WTC11 (cell line): Measurements from ENCODE around the gene SEPTIN8. TPM values are rescaled to one million over a fixed set of nuclear protein-coding genes. Genes with fewer than 3 reads are reported as not detected.

ENCODE experiments used
- ATAC-seq: fragments of 200-7000 bp; cut with Tn5 transposase; 2 replicates; pipeline ENCODE4 v1.10.0; 2021; ENCODE audit warnings: mild to moderate bottlenecking, moderate library complexity
- CTCF ChIA-PET: fragments of 300-600 bp; sonication (Branson Sonifier 250); formaldehyde crosslinking; loops from one replicate; lab custom pipeline; 2021; ENCODE audit warnings: antibody characterized with exemption; lab: Charles Lee
- POLR2A ChIA-PET: fragments of 350-600 bp; sonication (Branson Sonifier 250); formaldehyde crosslinking; loops from one replicate; lab custom pipeline; 2021; ENCODE audit warnings: antibody characterized with exemption; lab: Charles Lee
- DNase-seq: peaks from one replicate; pipeline ENCODE4 v3.0.0; 2021; ENCODE audit warnings: low spot score
- H3K27ac Mint-ChIP-seq: 2 replicates; pipeline ENCODE4 v1.8.0; 2021; ENCODE audit warnings: mixed read lengths
- H3K27me3 Mint-ChIP-seq: 2 replicates; pipeline ENCODE4 v1.8.0; 2021; ENCODE audit warnings: low read depth, mild to moderate bottlenecking, moderate library complexity, mixed read lengths
- H3K36me3 Mint-ChIP-seq: 2 replicates; pipeline ENCODE4 v1.8.0; 2021; ENCODE audit warnings: mixed read lengths
- H3K4me1 Mint-ChIP-seq: 2 replicates; pipeline ENCODE4 v1.8.0; 2022; ENCODE audit warnings: mixed read lengths
- H3K4me3 Mint-ChIP-seq: 2 replicates; pipeline ENCODE4 v1.8.0; 2021; ENCODE audit warnings: mild to moderate bottlenecking, moderate library complexity, mixed read lengths
- H3K9me3 Mint-ChIP-seq: 2 replicates; pipeline ENCODE4 v1.8.0; 2021; ENCODE audit warnings: mixed read lengths
- AR ChIP-seq: fragments of 250-450 bp; sonication (Bioruptor Pico); IDR thresholded peaks from 2 replicates; pipeline ENCODE4 v1.9.0; 2021; ENCODE audit warnings: mild to moderate bottlenecking
- ATF1 ChIP-seq: sonication (generic); formaldehyde crosslinking; IDR thresholded peaks from 2 replicates; pipeline ENCODE4 v1.8.1; 2023; ENCODE audit warnings: mild to moderate bottlenecking, moderate library complexity, missing genetic modification reagents
- CTCF ChIP-seq: fragments of 200-600 bp; IDR thresholded peaks from 2 replicates; pipeline ENCODE4 v1.8.0; 2022; ENCODE audit warnings: antibody characterized with exemption
- EMX1 ChIP-seq: fragments of 250-450 bp; sonication (Bioruptor Pico); IDR thresholded peaks from 2 replicates; pipeline ENCODE4 v1.8.0; 2021; ENCODE audit warnings: mild to moderate bottlenecking
- ETV6 ChIP-seq: sonication (generic); formaldehyde crosslinking; IDR thresholded peaks from 2 replicates; pipeline ENCODE4 v1.8.1; 2022; ENCODE audit warnings: mild to moderate bottlenecking, missing genetic modification reagents
- FOXK1 ChIP-seq: sonication (generic); formaldehyde crosslinking; IDR thresholded peaks from 2 replicates; pipeline ENCODE4 v1.8.0; 2022; ENCODE audit warnings: mild to moderate bottlenecking, moderate library complexity, missing genetic modification reagents
- FOXP4 ChIP-seq: sonication (generic); formaldehyde crosslinking; IDR thresholded peaks from 2 replicates; pipeline ENCODE4 v1.8.0; 2022; ENCODE audit warnings: mild to moderate bottlenecking, missing genetic modification reagents
- HMGA2 ChIP-seq: fragments of 250-450 bp; sonication (Bioruptor Pico); IDR thresholded peaks from 2 replicates; pipeline ENCODE4 v1.4.0; 2021; ENCODE audit warnings: mild to moderate bottlenecking, moderate library complexity
- JAZF1 ChIP-seq: fragments of 250-450 bp; sonication (Bioruptor Pico); IDR thresholded peaks from 2 replicates; pipeline ENCODE4 v1.9.0; 2021; ENCODE audit warnings: moderate library complexity, mild to moderate bottlenecking, inconsistent platforms
- MXD4 ChIP-seq: fragments of 250-450 bp; sonication (Bioruptor Pico); IDR thresholded peaks from 2 replicates; pipeline ENCODE4 v1.8.0; 2021; ENCODE audit warnings: mild to moderate bottlenecking, moderate library complexity, borderline replicate concordance
- MYBL2 ChIP-seq: sonication (generic); formaldehyde crosslinking; IDR thresholded peaks from 2 replicates; pipeline ENCODE4 v1.8.1; 2023; ENCODE audit warnings: mild to moderate bottlenecking, moderate library complexity, missing genetic modification reagents
- NFE2L1 ChIP-seq: sonication (generic); formaldehyde crosslinking; IDR thresholded peaks from 2 replicates; pipeline ENCODE4 v1.8.1; 2023; ENCODE audit warnings: missing genetic modification reagents
- OVOL2 ChIP-seq: fragments of 250-450 bp; sonication (Bioruptor Pico); IDR thresholded peaks from 2 replicates; pipeline ENCODE4 v1.9.0; 2021; ENCODE audit warnings: mild to moderate bottlenecking, borderline replicate concordance
- PRRX2 ChIP-seq: fragments of 250-450 bp; sonication (Bioruptor Pico); IDR thresholded peaks from 2 replicates; pipeline ENCODE4 v1.8.0; 2021; ENCODE audit warnings: mild to moderate bottlenecking
- SMAD3 ChIP-seq: sonication (generic); formaldehyde crosslinking; IDR thresholded peaks from 2 replicates; pipeline ENCODE4 v1.8.0; 2022; ENCODE audit warnings: missing genetic modification reagents, mild to moderate bottlenecking, borderline replicate concordance
- SMAD4 ChIP-seq: sonication (generic); formaldehyde crosslinking; IDR thresholded peaks from 2 replicates; pipeline ENCODE4 v1.8.0; 2022; ENCODE audit warnings: mild to moderate bottlenecking, missing genetic modification reagents
- SOX15 ChIP-seq: fragments of 250-450 bp; sonication (Bioruptor Pico); IDR thresholded peaks from 2 replicates; pipeline ENCODE4 v1.9.0; 2021; ENCODE audit warnings: mild to moderate bottlenecking
- SP1 ChIP-seq: sonication (generic); formaldehyde crosslinking; conservative IDR thresholded peaks from 2 replicates; pipeline ENCODE4 v1.8.1; 2022; ENCODE audit warnings: missing genetic modification reagents
- ZNF416 ChIP-seq: fragments of 250-450 bp; sonication (Bioruptor Pico); IDR thresholded peaks from 2 replicates; pipeline ENCODE4 v1.9.0; 2021; ENCODE audit warnings: mild to moderate bottlenecking, inconsistent platforms
- ZNF423 ChIP-seq: fragments of 250-450 bp; sonication (Bioruptor Pico); IDR thresholded peaks from 2 replicates; pipeline ENCODE4 v2.1.2; 2022; ENCODE audit warnings: mild to moderate bottlenecking, moderate library complexity
- total RNA-seq: library from RNA; stranded (reverse); gene quantifications from 3 replicates; pipeline ENCODE4 v1.2.3, GENCODE V29; 2021
- TF ChIP-seq, protein P1 (sequence below): sonication (generic); formaldehyde crosslinking; IDR thresholded peaks from 2 replicates; pipeline ENCODE4 v1.8.1; 2023; ENCODE audit warnings: mild to moderate bottlenecking, moderate library complexity, missing genetic modification reagents
- TF ChIP-seq, protein P2 (sequence below): sonication (generic); formaldehyde crosslinking; IDR thresholded peaks from 2 replicates; pipeline ENCODE4 v1.8.0; 2023; ENCODE audit warnings: missing genetic modification reagents
- TF ChIP-seq, protein P3 (sequence below): fragments of 250-450 bp; sonication (Bioruptor Pico); IDR thresholded peaks from 2 replicates; pipeline ENCODE4 v2.1.2; 2022; ENCODE audit warnings: mild to moderate bottlenecking, moderate library complexity

The SEPTIN8 gene
- total RNA-seq, 1 experiment from 2014 or later, result 35.8 TPM

DNA sequence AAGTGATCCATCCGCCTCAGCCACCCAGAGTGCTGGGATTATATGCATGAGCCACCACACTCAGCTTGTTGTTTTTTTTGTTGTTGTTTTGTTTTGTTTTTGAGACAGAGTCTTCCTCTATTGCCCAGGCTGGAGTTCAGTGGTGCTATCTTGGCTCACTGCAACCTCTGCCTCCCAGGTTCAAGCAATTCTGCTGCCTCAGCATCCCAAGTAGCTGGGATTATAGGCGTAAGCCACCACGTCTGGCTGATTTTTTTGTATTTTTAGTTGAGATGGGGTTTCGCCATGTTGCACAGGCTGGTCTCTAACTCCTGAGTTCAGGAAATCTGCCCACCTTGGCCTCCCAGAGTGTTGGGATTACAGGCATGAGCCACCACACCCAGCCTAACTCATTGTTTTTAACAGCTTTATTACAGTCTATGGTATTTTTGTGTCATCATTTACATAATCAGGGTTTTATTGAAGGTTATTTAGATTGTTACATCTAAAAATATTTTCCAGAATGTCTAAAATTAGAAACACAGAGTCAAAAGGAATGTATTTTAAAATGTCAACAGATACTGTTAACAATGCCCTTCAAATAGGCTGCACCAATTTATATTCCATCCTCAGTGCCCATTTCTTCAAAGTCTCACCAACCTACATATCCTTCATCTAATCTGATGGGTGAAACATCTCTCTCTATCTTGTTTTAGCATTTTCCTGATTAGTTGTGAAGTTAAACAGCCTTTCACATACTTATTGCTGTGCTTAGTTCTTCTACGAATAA, 58.3 kb downstream of the SEPTIN8 start:
- CTCF ChIA-PET, result no interaction called here
- no peaks in the 10 kb centered on the region for H3K36me3 Mint-ChIP-seq
- no peak overlapping the region for H3K27ac Mint-ChIP-seq
- no peak overlapping the region for H3K4me3 Mint-ChIP-seq
- H3K4me1 Mint-ChIP-seq, result no peaks in the 10 kb centered on the region
- no peaks in the 10 kb centered on the region for H3K9me3 Mint-ChIP-seq
- ATAC-seq (no peak), DNase-seq (no peak)
- POLR2A ChIA-PET, result interaction anchor here (0.5 kb wide), 1 partner anchor 71 kb away, joined by 3 read pairs; no protein-coding TSS in a partner anchor
- no peak for TF ChIP-seq SOX15 (CRISPR knock-in tag)
- TF ChIP-seq EMX1, result no peak
- no peak for TF ChIP-seq ETV6 (CRISPR knock-in tag)
- no peak for TF ChIP-seq FOXK1 (CRISPR knock-in tag)
- TF ChIP-seq, protein P1, sequence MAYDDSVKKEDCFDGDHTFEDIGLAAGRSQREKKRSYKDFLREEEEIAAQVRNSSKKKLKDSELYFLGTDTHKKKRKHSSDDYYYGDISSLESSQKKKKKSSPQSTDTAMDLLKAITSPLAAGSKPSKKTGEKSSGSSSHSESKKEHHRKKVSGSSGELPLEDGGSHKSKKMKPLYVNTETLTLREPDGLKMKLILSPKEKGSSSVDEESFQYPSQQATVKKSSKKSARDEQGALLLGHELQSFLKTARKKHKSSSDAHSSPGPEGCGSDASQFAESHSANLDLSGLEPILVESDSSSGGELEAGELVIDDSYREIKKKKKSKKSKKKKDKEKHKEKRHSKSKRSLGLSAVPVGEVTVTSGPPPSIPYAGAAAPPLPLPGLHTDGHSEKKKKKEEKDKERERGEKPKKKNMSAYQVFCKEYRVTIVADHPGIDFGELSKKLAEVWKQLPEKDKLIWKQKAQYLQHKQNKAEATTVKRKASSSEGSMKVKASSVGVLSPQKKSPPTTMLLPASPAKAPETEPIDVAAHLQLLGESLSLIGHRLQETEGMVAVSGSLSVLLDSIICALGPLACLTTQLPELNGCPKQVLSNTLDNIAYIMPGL, result no peak
- TF ChIP-seq SMAD4 (CRISPR knock-in tag), result no peak
- no peak for TF ChIP-seq HMGA2 (CRISPR knock-in tag)
- no peak for TF ChIP-seq JAZF1 (CRISPR knock-in tag)
- TF ChIP-seq CTCF, result no peak
- TF ChIP-seq ZNF423 (CRISPR knock-in tag), result no peak
- TF ChIP-seq AR (CRISPR knock-in tag), result no peak
- TF ChIP-seq ZNF416, result no peak
- TF ChIP-seq, protein P2, sequence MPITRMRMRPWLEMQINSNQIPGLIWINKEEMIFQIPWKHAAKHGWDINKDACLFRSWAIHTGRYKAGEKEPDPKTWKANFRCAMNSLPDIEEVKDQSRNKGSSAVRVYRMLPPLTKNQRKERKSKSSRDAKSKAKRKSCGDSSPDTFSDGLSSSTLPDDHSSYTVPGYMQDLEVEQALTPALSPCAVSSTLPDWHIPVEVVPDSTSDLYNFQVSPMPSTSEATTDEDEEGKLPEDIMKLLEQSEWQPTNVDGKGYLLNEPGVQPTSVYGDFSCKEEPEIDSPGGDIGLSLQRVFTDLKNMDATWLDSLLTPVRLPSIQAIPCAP (CRISPR knock-in tag), result no peak
- no peak for TF ChIP-seq NFE2L1
- no peak for TF ChIP-seq SP1 (CRISPR knock-in tag)
- TF ChIP-seq SMAD3, result no peak
- no peak for TF ChIP-seq PRRX2 (CRISPR knock-in tag)
- H3K27me3 Mint-ChIP-seq, result no peaks in the 10 kb centered on the region

DNA sequence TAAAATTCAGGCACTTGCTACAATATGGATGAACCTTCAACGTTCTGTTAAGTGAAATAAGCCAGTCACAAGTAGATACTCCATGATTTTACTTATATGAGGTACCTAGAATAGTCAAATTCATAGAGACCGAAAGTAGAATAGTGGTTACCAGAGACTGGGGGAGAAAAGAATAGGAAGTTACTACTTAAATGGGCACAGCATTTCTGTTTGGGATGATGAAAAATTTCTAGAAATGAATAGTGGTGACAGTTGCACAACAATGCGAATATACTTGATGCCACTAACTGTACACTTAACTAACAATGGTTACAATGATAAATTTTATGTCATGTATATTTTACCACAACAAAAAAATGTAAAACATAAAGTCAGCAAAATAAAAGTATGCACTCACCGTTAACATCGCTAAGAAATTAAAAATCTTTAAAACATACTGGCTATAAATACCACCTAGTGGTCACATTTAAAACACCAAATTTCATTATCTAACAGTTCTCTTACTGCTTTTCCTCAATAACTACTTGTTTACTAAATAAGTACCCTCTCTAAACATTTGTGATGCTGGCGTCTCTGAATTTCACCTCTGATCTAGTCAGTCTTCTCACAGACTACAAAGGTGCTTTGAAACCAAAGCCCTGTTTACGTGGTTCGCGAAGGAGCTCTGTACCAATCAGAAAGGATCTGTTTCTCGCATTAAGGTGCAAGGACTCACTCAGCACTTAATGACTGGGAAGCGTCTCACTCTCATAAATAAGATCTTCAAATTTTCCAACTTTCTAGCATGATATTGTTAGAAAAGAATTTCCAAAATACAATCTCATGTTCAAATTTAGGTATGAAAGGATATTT, 62.4 kb downstream of the SEPTIN8 start:
- CTCF ChIA-PET, result interaction anchor here (0.6 to 1.8 kb wide), 7 partner anchors 14 to 188 kb away, joined by 3 to 7 read pairs (median 4); partner anchors contain the start of gene KIF3A
- H3K9me3 Mint-ChIP-seq, result no peaks in the 10 kb centered on the region
- H3K27ac Mint-ChIP-seq, result no peak overlapping the region
- POLR2A ChIA-PET, result no interaction called here
- H3K4me3 Mint-ChIP-seq, result no peak overlapping the region
- ATAC-seq, result no peak
- H3K27me3 Mint-ChIP-seq, result no peaks in the 10 kb centered on the region
- no peaks in the 10 kb centered on the region for H3K4me1 Mint-ChIP-seq
- no peak for DNase-seq
- no peaks in the 10 kb centered on the region for H3K36me3 Mint-ChIP-seq
- TF ChIP-seq, protein P3, sequence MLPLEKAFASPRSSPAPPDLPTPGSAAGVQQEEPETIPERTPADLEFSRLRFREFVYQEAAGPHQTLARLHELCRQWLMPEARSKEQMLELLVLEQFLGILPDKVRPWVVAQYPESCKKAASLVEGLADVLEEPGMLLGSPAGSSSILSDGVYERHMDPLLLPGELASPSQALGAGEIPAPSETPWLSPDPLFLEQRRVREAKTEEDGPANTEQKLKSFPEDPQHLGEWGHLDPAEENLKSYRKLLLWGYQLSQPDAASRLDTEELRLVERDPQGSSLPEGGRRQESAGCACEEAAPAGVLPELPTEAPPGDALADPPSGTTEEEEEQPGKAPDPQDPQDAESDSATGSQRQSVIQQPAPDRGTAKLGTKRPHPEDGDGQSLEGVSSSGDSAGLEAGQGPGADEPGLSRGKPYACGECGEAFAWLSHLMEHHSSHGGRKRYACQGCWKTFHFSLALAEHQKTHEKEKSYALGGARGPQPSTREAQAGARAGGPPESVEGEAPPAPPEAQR, result no peak
- TF ChIP-seq SP1 (CRISPR knock-in tag), result no peak
- no peak for TF ChIP-seq FOXP4 (CRISPR knock-in tag)
- no peak for TF ChIP-seq OVOL2 (CRISPR knock-in tag)
- TF ChIP-seq MXD4 (CRISPR knock-in tag), result no peak
- TF ChIP-seq MYBL2 (CRISPR knock-in tag), result no peak
- TF ChIP-seq ATF1, result no peak
